Activated naive CD8-positive, alpha-beta T cell (primary cell): ENCODE measurements around the gene PPP1R18.

Experiments used
- H3K27ac Mint-ChIP-seq: one replicate; pipeline ENCODE4 v1.8.0; 2021; ENCODE audit warnings: mixed read lengths
- H3K27me3 Mint-ChIP-seq: one replicate; pipeline ENCODE4 v1.8.0; 2021; ENCODE audit warnings: mixed read lengths
- H3K36me3 Mint-ChIP-seq: one replicate; pipeline ENCODE4 v1.8.0; 2021; ENCODE audit warnings: mixed read lengths
- H3K4me1 Mint-ChIP-seq: one replicate; pipeline ENCODE4 v1.8.0; 2021; ENCODE audit warnings: low read depth, mixed read lengths
- H3K4me3 Mint-ChIP-seq: one replicate; pipeline ENCODE4 v1.8.0; 2021; ENCODE audit warnings: mild to moderate bottlenecking, mixed read lengths
- H3K9me3 Mint-ChIP-seq: one replicate; pipeline ENCODE4 v1.8.0; 2021; ENCODE audit warnings: low read depth, mixed read lengths

The PPP1R18 gene

DNA sequence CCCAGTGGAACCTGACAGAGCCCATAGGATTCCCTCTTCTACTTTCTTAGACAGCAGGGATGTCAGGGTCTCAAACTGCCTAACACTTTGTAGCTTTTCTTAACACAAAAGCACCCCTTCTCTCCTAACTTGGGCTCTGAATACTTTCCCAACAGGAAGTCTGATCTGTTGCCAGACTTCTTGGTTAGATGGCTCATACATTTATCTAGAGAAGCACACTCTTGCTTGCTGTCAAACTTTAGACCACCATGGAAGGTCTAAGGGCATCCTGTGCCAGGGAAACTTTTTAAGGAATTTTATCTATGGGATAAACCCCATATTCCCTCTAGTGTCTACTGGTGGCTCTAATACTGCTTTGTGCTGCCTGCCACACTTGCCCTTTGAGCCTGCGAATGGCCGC, 42.8 kb downstream of the PPP1R18 start:
- H3K9me3 Mint-ChIP-seq = no peaks in the 10 kb centered on the region
- H3K4me3 Mint-ChIP-seq = no peak overlapping the region
- no peaks in the 10 kb centered on the region for H3K27me3 Mint-ChIP-seq
- H3K27ac Mint-ChIP-seq = peak overlapping the region; percentile 16
- peaks cover 42% of the 10 kb centered on the region for H3K4me1 Mint-ChIP-seq
- peaks cover 7% of the 10 kb centered on the region for H3K36me3 Mint-ChIP-seq

DNA sequence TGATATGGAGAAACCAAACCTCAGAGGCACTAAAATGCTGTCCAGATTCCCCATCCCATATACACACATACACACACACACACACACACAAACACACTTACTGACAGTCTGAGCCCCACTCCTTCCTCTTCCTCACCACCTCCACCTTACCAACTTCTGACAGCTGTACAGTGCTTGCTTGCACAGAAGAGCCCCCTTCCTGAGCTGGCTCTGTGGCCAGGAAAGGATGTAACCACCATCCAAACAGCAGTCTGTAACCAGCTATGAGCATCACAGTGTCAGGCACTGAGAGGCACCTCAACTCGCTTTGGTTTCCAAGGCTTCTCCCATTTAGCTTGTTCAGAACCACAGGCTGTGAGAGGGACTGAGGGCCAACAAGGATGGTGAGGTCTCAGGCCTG, 45.4 kb downstream of the PPP1R18 start:
- Mint-ChIP-seq H3K27ac (peak overlapping the region; percentile 88), H3K9me3 (no peaks in the 10 kb centered on the region), H3K27me3 (no peaks in the 10 kb centered on the region), H3K4me3 (peak overlapping the region; percentile 61), H3K36me3 (peaks cover 6% of the 10 kb centered on the region), H3K4me1 (peaks cover 28% of the 10 kb centered on the region)

- H3K9me3 Mint-ChIP-seq = no peaks in the 10 kb centered on the region
- no peaks in the 10 kb centered on the region for H3K27me3 Mint-ChIP-seq
- peak overlapping the region; percentile 88 for H3K27ac Mint-ChIP-seq
Measured at GRCh38 chr6:30640481-30640880, 46.0 kb downstream of the PPP1R18 start.

GRCh38 chr6:30635834-30636233, 50.6 kb downstream of the PPP1R18 start:
- Mint-ChIP-seq H3K27ac (no peak overlapping the region), H3K4me1 (peaks cover 8% of the 10 kb centered on the region), H3K36me3 (peaks cover 11% of the 10 kb centered on the region), H3K27me3 (no peaks in the 10 kb centered on the region), H3K9me3 (no peaks in the 10 kb centered on the region), H3K4me3 (no peak overlapping the region)

More at GRCh38 chr6:30640481-30640880, 46.0 kb downstream of the PPP1R18 start:
- peaks cover 23% of the 10 kb centered on the region for H3K4me1 Mint-ChIP-seq
- H3K36me3 Mint-ChIP-seq = peaks cover 5% of the 10 kb centered on the region
- H3K4me3 Mint-ChIP-seq = no peak overlapping the region

DNA sequence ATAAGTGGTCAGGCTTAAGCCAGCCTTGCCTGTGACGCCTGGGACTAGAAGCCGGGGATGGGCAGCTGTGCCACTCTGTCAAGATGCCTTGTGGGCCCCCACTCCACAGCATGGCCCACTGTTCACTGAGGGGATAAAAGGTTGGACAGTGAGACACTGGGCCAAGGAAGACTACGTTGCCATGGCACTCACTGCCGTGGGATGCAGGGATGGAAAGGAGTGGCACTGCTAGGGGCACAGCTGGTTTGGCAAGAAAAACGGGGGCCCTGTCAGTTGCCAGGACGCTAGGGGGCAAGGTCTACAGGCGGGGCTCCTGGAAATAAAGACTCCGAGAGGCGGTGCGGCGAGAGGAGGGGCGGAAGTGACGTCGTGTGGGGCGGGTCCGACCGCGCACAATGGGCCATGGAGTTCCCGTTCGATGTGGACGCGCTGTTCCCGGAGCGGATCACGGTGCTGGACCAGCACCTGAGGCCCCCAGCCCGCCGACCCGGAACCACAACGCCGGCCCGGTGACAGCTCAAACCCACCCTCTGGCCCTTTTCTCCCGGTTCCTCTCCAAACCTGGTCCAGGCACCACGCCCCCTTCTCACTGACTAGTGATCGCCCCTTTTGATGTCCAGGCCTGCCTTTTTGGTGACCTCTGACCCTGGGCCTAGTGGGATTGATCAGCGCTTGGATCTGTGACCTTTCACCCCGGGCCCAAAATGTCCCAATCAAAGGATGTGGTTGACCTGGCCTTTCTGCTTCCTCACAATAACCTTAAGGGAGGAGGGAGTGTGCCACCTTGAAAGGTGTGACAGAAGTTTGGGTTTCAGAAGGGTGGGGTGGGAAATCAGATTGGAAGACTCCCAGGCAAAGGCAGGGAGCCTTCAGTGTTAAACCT, 59.7 kb downstream of the PPP1R18 start, which contains the start of gene ATAT1:
Gene ATAT1, plus strand, starts transcription at position 391 of the 883 bp plus-strand sequence.
- peak within 1 kb of the TSS; percentile 92 for H3K27ac Mint-ChIP-seq
- H3K4me1 Mint-ChIP-seq = peaks cover 21% of the 10 kb centered on the region
- H3K27me3 Mint-ChIP-seq = no peaks in the 10 kb centered on the region
- H3K9me3 Mint-ChIP-seq = no peaks in the 10 kb centered on the region
- peak within 1 kb of the TSS; percentile 93 for H3K4me3 Mint-ChIP-seq
- peaks cover 3% of the 10 kb centered on the region for H3K36me3 Mint-ChIP-seq
